ENCODE data around the gene EPHA1. TPM values are rescaled to one million over a fixed set of nuclear protein-coding genes. Genes with fewer than 3 reads are reported as not detected.

EPHA1 gene
- total and polyA plus RNA-seq, 2 donors (not counting 1 experiment from before 2014, with no cell fraction given): 0.39 to 0.49 TPM

DNA sequence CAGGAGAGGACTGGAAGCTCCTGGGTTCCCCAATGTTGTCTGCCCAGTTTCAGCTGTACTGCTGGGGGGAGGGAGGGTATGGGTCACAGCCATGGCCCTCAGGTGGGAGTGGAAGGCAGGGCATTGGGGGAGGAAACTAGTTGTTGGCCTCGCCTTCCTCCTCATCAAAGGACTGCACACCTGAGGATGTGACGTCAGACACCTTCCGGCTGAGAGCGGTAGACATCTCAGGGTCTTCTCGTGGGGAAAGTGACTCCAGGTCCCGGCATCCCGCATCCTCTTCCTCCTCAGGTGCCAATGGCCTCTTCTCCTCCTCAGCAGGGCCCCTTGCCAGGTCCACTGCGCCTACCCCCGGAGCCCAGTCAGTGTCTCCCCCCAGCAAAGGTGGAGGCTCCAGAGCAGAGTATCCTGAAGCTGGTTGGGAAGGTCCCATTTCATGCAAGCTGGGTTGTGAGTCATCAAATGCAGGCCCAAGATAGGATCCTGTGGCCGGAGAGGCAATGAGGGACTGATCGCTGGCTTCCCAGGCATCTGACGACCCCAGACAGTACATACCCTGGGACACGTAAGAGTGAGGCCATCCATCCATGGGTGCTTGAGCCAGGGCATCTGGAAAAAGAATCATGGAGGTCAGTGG, 52.1 kb downstream of the EPHA1 start:
- ChIA-PET CTCF (interaction anchor here (1.1 to 1.8 kb wide), 3 partner anchors 9 to 116 kb away, joined by 4 to 8 read pairs (median 5); no protein-coding TSS in a partner anchor), POLR2A (no interaction called here)
- H3K9me3 Mint-ChIP-seq (ENCODE audit: insufficient read depth): no peaks in the 10 kb centered on the region
- intact Hi-C loops (cut with micrococcal nuclease): no loop called here
- no peaks in the 10 kb centered on the region for H3K36me3 ChIP-seq (replicated peaks in 1 of 2; ENCODE audit: control extremely low read depth in 1 of 2, control insufficient read depth in 1 of 2, extremely low read depth in 1 of 2, insufficient read depth in 2 of 2, low read length in 1 of 2)
- no peak for TF ChIP-seq EZH2 (IDR thresholded peaks at IDR 0.05; ENCODE audit: borderline replicate concordance, insufficient read depth, low read depth, low read length, poor library complexity, severe bottlenecking)
- TF ChIP-seq, protein P1, sequence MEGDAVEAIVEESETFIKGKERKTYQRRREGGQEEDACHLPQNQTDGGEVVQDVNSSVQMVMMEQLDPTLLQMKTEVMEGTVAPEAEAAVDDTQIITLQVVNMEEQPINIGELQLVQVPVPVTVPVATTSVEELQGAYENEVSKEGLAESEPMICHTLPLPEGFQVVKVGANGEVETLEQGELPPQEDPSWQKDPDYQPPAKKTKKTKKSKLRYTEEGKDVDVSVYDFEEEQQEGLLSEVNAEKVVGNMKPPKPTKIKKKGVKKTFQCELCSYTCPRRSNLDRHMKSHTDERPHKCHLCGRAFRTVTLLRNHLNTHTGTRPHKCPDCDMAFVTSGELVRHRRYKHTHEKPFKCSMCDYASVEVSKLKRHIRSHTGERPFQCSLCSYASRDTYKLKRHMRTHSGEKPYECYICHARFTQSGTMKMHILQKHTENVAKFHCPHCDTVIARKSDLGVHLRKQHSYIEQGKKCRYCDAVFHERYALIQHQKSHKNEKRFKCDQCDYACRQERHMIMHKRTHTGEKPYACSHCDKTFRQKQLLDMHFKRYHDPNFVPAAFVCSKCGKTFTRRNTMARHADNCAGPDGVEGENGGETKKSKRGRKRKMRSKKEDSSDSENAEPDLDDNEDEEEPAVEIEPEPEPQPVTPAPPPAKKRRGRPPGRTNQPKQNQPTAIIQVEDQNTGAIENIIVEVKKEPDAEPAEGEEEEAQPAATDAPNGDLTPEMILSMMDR (IDR thresholded peaks at IDR 0.05): no peak
- 87% methylated on average over 12 of the region's 13 CpGs for WGBS (ENCODE audit: insufficient coverage)
- H3K4me2 ChIP-seq (replicated peaks; ENCODE audit: low read depth, low read length, poor library complexity, severe bottlenecking): no peak overlapping the region
- H3K27ac ChIP-seq (ENCODE audit: low read length in 2 of 2): no peak overlapping the region
- H2AFZ ChIP-seq (ENCODE audit: insufficient read depth, low read depth, low read length, poor library complexity, severe bottlenecking): no peak overlapping the region
- H3K9me3 ChIP-seq (ENCODE audit: control extremely low read depth in 1 of 3, control insufficient read depth in 2 of 3, insufficient read depth in 1 of 3, low read length in 2 of 3): peaks cover 0 to 5% (median 0%) of the 10 kb centered on the region in 3 donors
- no peak overlapping the region for H3K27ac Mint-ChIP-seq
- H3K4me1 ChIP-seq (ENCODE audit: control insufficient read depth in 2 of 2, insufficient read depth in 2 of 2, low read length in 2 of 2): no peaks in the 10 kb centered on the region
- peaks cover 0 to 18% (median 5%) of the 10 kb centered on the region in 4 experiments for H3K27me3 ChIP-seq (replicated peaks in 1 of 4; ENCODE audit: control extremely low read depth in 1 of 4, control insufficient read depth in 3 of 4, insufficient read depth in 4 of 4, low read length in 3 of 4)
- no peaks in the 10 kb centered on the region for H3K79me2 ChIP-seq (ENCODE audit: control insufficient read depth, insufficient read depth, low read length)
- H3K9ac ChIP-seq (ENCODE audit: low read length): no peak overlapping the region
- H4K20me1 ChIP-seq (ENCODE audit: control insufficient read depth, insufficient read depth, low read length, poor library complexity, severe bottlenecking): no peaks in the 10 kb centered on the region
- H3K27me3 Mint-ChIP-seq: peaks cover 50% of the 10 kb centered on the region
- no peak for DNase-seq
- no peak overlapping the region for H3K4me3 Mint-ChIP-seq
- H3K4me1 Mint-ChIP-seq: peaks cover 6% of the 10 kb centered on the region
- no peak for ATAC-seq (ENCODE audit: low read depth)
- no peak overlapping the region for H3K4me3 ChIP-seq (ENCODE audit: control extremely low read depth in 1 of 5, extremely low read depth in 1 of 5, insufficient read depth in 1 of 5, low read depth in 2 of 5, low read length in 4 of 5)
